ENCODE measurements around the gene KRT82. TPM values are rescaled to one million over a fixed set of nuclear protein-coding genes. Genes with fewer than 3 reads are reported as not detected.

Gene KRT82
- total RNA-seq, 1 donor from 2014 or later, result not detected

GRCh38 chr12:52354200-52354599, 51.9 kb downstream of the KRT82 start:
- no peak for ATAC-seq (ENCODE audit: low read depth)
- ChIA-PET POLR2A (no interaction called here), CTCF (no interaction called here)
- TF ChIP-seq CTCF (IDR thresholded peaks at IDR 0.05), result no peak
- Mint-ChIP-seq H3K4me3 (no peak overlapping the region), H3K27ac (no peak overlapping the region), H3K36me3 (ENCODE audit: low read depth) (no peaks in the 10 kb centered on the region), H3K9me3 (no peaks in the 10 kb centered on the region), H3K27me3 (peaks cover 2% of the 10 kb centered on the region), H3K4me1 (peaks cover 25% of the 10 kb centered on the region)
- DNase-seq, result no peak
- intact Hi-C loops (cut with micrococcal nuclease), result no loop called here

- DNase-seq (no peak), ATAC-seq (ENCODE audit: low read depth) (no peak)
- ChIA-PET CTCF (no interaction called here), POLR2A (no interaction called here)
- peaks cover 21% of the 10 kb centered on the region for H3K4me1 Mint-ChIP-seq
- no peak for TF ChIP-seq CTCF (IDR thresholded peaks at IDR 0.05)
- no peak overlapping the region for H3K4me3 Mint-ChIP-seq
- no peaks in the 10 kb centered on the region for H3K36me3 Mint-ChIP-seq (ENCODE audit: low read depth)
- H3K27me3 Mint-ChIP-seq, result peaks cover 2% of the 10 kb centered on the region
- no peaks in the 10 kb centered on the region for H3K9me3 Mint-ChIP-seq
- no peak overlapping the region for H3K27ac Mint-ChIP-seq
- intact Hi-C loops (cut with micrococcal nuclease), result no loop called here
These were observed 52.4 kb downstream of the KRT82 start for GRCh38 chr12:52353766-52354165.

GRCh38 chr12:52352951-52353350, 53.2 kb downstream of the KRT82 start:
- peaks cover 2% of the 10 kb centered on the region for H3K27me3 Mint-ChIP-seq
- no peaks in the 10 kb centered on the region for H3K36me3 Mint-ChIP-seq (ENCODE audit: low read depth)
- H3K4me1 Mint-ChIP-seq, result peaks cover 13% of the 10 kb centered on the region
- no peak overlapping the region for H3K4me3 Mint-ChIP-seq
- DNase-seq (no peak), ATAC-seq (ENCODE audit: low read depth) (no peak)
- ChIA-PET CTCF (no interaction called here), POLR2A (no interaction called here)
- H3K9me3 Mint-ChIP-seq, result no peaks in the 10 kb centered on the region
- TF ChIP-seq CTCF (IDR thresholded peaks at IDR 0.05), result no peak
- no peak overlapping the region for H3K27ac Mint-ChIP-seq
- intact Hi-C loops (cut with micrococcal nuclease), result no loop called here

- ChIA-PET POLR2A (interaction anchor here (0.7 kb wide), 1 partner anchor 1277 kb away, joined by 3 read pairs; no protein-coding TSS in a partner anchor), CTCF (interaction anchor here (1.8 kb wide), 1 partner anchor 24 kb away, joined by 5 read pairs; no protein-coding TSS in a partner anchor)
- H3K9me3 Mint-ChIP-seq, result no peaks in the 10 kb centered on the region
- TF ChIP-seq CTCF (IDR thresholded peaks at IDR 0.05), result no peak
- H3K27me3 Mint-ChIP-seq, result peaks cover 2% of the 10 kb centered on the region
- H3K4me3 Mint-ChIP-seq, result no peak overlapping the region
- intact Hi-C loops (cut with micrococcal nuclease), result no loop called here
- ATAC-seq (ENCODE audit: low read depth) (no peak), DNase-seq (no peak)
- H3K27ac Mint-ChIP-seq, result no peak overlapping the region
- no peaks in the 10 kb centered on the region for H3K36me3 Mint-ChIP-seq (ENCODE audit: low read depth)
- peaks cover 7% of the 10 kb centered on the region for H3K4me1 Mint-ChIP-seq
These were observed 54.7 kb downstream of the KRT82 start for GRCh38 chr12:52351196-52352059.

- Mint-ChIP-seq H3K4me1 (peaks cover 7% of the 10 kb centered on the region), H3K27ac (no peak overlapping the region), H3K36me3 (ENCODE audit: low read depth) (no peaks in the 10 kb centered on the region), H3K4me3 (no peak overlapping the region), H3K27me3 (peaks cover 2% of the 10 kb centered on the region), H3K9me3 (no peaks in the 10 kb centered on the region)
- DNase-seq (no peak), ATAC-seq (ENCODE audit: low read depth) (no peak)
- ChIA-PET POLR2A (interaction anchor here (0.7 kb wide), 1 partner anchor 1277 kb away, joined by 3 read pairs; no protein-coding TSS in a partner anchor), CTCF (interaction anchor here (1.8 kb wide), 1 partner anchor 24 kb away, joined by 5 read pairs; no protein-coding TSS in a partner anchor)
- no peak for TF ChIP-seq CTCF (IDR thresholded peaks at IDR 0.05)
- intact Hi-C loops (cut with micrococcal nuclease), result no loop called here
These were observed 55.3 kb downstream of the KRT82 start for GRCh38 chr12:52350786-52351185.
